HCT116 (cell line): ENCODE measurements around the gene CCER1. TPM values are rescaled to one million over a fixed set of nuclear protein-coding genes. Genes with fewer than 3 reads are reported as not detected.

Experiments
- ATAC-seq: fragments of 200-7000 bp; cut with Tn5 transposase; 2 replicates; pipeline ENCODE4 v1.9.1; 2020; ENCODE audit warnings: mild to moderate bottlenecking, moderate library complexity
- BruUV-seq: library from RNA; stranded (reverse); fragments of 400-500 nt; replicated peaks from 2 replicates; lab custom pipeline; 2021; lab: Mats Ljungman, UMichigan
- CTCF ChIA-PET: fragments of 300-600 bp; sonication (Branson Sonifier 250); formaldehyde crosslinking; loops from one replicate; lab custom pipeline; 2021; ENCODE audit warnings: antibody characterized with exemption; lab: Charles Lee
- POLR2A ChIA-PET: fragments of 300-600, 350-600 bp; sonication (Branson Sonifier 250); formaldehyde crosslinking; loops from one replicate; lab custom pipeline; 2021; ENCODE audit warnings: antibody characterized with exemption; lab: Charles Lee
- RAD21 ChIA-PET, 2 experiments: fragments of 300-600 bp; sonication (Branson Sonifier 250); formaldehyde crosslinking; loops; one replicate each; lab custom pipeline; 2023; ENCODE audit warnings: low total read pairs in 2 of 2; ENCODE audit not compliant: uncharacterized antibody in 2 of 2, unreplicated experiment in 2 of 2, low non-redundant PET in 1 of 2; lab: Charles Lee
- DNase-seq: peaks from one replicate; pipeline ENCODE4 v3.0.0-alpha.2; 2010; ENCODE audit warnings: low read depth, low spot score
- H2AFZ ChIP-seq: fragments of 200-600 bp; shearing (Covaris generic), sonication (generic); 2 replicates; pipeline ENCODE4 v1.6.1; 2017; ENCODE audit warnings: low read depth, mixed run types, mixed read lengths, antibody characterized with exemption, low read length; ENCODE audit not compliant: poor library complexity, severe bottlenecking
- H3K27ac ChIP-seq: 2 replicates; pipeline ENCODE4 v1.5.1; 2012; ENCODE audit warnings: low read depth, low read length
- H3K27me3 ChIP-seq: fragments of 200-600 bp; sonication (generic); 2 replicates; pipeline ENCODE4 v1.6.1; 2016; ENCODE audit warnings: mixed run types, low read length, mixed read lengths; ENCODE audit not compliant: insufficient read depth
- H3K36me3 ChIP-seq, 2 experiments: fragments of 200-500 bp in 1 of 2; fragments of 200-600 bp in 1 of 2; sonication (Bioruptor generic) in 1 of 2; sonication (generic) in 1 of 2; 2 replicates each; pipeline versions ENCODE4 v1.5.1 to v1.6.1; 2014 to 2016; ENCODE audit warnings: low read length in 2 of 2, inconsistent platforms in 1 of 2, mixed read lengths in 1 of 2, mixed run types in 1 of 2; ENCODE audit not compliant: insufficient read depth in 2 of 2, control insufficient read depth in 1 of 2
- H3K4me1 ChIP-seq, 2 experiments: fragments of 200-600 bp in 1 of 2; sonication (generic) in 1 of 2; 2 replicates each; pipeline versions ENCODE4 v1.5.1 to v1.6.1; 2012 to 2017; ENCODE audit warnings: low read length in 2 of 2, inconsistent platforms in 1 of 2, mild to moderate bottlenecking in 1 of 2, mixed read lengths in 1 of 2, mixed run types in 1 of 2, moderate library complexity in 1 of 2; ENCODE audit not compliant: insufficient read depth in 2 of 2, control insufficient read depth in 1 of 2
- H3K4me2 ChIP-seq: fragments of 200-600 bp; sonication (generic); 2 replicates; pipeline ENCODE4 v1.6.1; 2017; ENCODE audit warnings: mixed run types, low read length, mixed read lengths
- H3K4me3 ChIP-seq, 2 experiments: fragments of 200-600 bp in 1 of 2; sonication (generic) in 1 of 2; replicated peaks in 1 of 2; 2 replicates each; pipeline ENCODE4 v1.5.1; 2011 to 2016; ENCODE audit warnings: low read length in 2 of 2, control low read depth in 1 of 2, low read depth in 1 of 2, mild to moderate bottlenecking in 1 of 2, mixed read lengths in 1 of 2, mixed run types in 1 of 2
- H3K79me2 ChIP-seq: fragments of 200-600 bp; sonication (generic); 2 replicates; pipeline ENCODE4 v1.6.1; 2017; ENCODE audit warnings: mild to moderate bottlenecking, mixed run types, low read length, moderate library complexity, mixed read lengths; ENCODE audit not compliant: insufficient read depth
- H3K9ac ChIP-seq: fragments of 200-600 bp; sonication (generic); 2 replicates; pipeline ENCODE4 v1.6.1; 2016; ENCODE audit warnings: low read length, mixed read lengths
- H3K9me2 ChIP-seq: fragments of 200-600 bp; sonication (generic), shearing (Covaris generic); 2 replicates; pipeline ENCODE4 v1.6.1; 2017; ENCODE audit warnings: mixed run types, mild to moderate bottlenecking, moderate library complexity; ENCODE audit not compliant: insufficient read depth
- H3K9me3 ChIP-seq, 2 experiments: fragments of 200-500 bp in 1 of 2; fragments of 200-600 bp in 1 of 2; sonication (Bioruptor generic) in 1 of 2; sonication (generic) in 1 of 2; 2 replicates each; pipeline ENCODE4 v1.6.1; 2014 to 2017; ENCODE audit warnings: low read length in 2 of 2, mixed read lengths in 2 of 2, inconsistent platforms in 1 of 2, low read depth in 1 of 2, mild to moderate bottlenecking in 1 of 2, mixed run types in 1 of 2, moderate library complexity in 1 of 2; ENCODE audit not compliant: control insufficient read depth in 1 of 2, insufficient read depth in 1 of 2
- H4K20me1 ChIP-seq: fragments of 200-600 bp; sonication (generic), shearing (Covaris generic); 2 replicates; pipeline ENCODE4 v1.6.1; 2017; ENCODE audit warnings: mixed run types, mild to moderate bottlenecking, moderate library complexity; ENCODE audit not compliant: insufficient read depth
- CEBPB ChIP-seq: IDR thresholded peaks from 2 replicates; pipeline ENCODE4 v1.6.1; 2012; ENCODE audit warnings: low read depth
- EGR1 ChIP-seq: IDR thresholded peaks from 2 replicates; pipeline ENCODE4 v1.6.1; 2012; ENCODE audit warnings: low read depth
- ELF1 ChIP-seq: IDR thresholded peaks from 2 replicates; pipeline ENCODE4 v1.6.1; 2012; ENCODE audit warnings: low read depth, borderline replicate concordance
- EZH2 ChIP-seq: fragments of 200-600 bp; sonication (generic); IDR thresholded peaks from 2 replicates; pipeline ENCODE4 v1.6.1; 2017; ENCODE audit warnings: antibody characterized with exemption, mixed run types
- MAX ChIP-seq: IDR thresholded peaks from 2 replicates; pipeline ENCODE4 v1.6.1; 2012
- POLR2A ChIP-seq: IDR thresholded peaks from 2 replicates; pipeline ENCODE4 v1.7.0; 2011; ENCODE audit warnings: borderline replicate concordance; ENCODE audit not compliant: insufficient read depth, insufficient read length; ENCODE audit errors: extremely low read depth
- RAD21 ChIP-seq: IDR thresholded peaks from 2 replicates; pipeline ENCODE4 v1.6.1; 2012; ENCODE audit warnings: low read depth, mild to moderate bottlenecking
- REST ChIP-seq: IDR thresholded peaks from 2 replicates; pipeline ENCODE4 v1.6.1; 2012; ENCODE audit warnings: low read depth
- SIN3A ChIP-seq: IDR thresholded peaks from 2 replicates; pipeline ENCODE4 v1.6.1; 2012; ENCODE audit warnings: low read depth
- SP1 ChIP-seq: IDR thresholded peaks from 2 replicates; pipeline ENCODE4 v1.6.1; 2012; ENCODE audit warnings: low read depth
- TCF7L2 ChIP-seq: IDR thresholded peaks from 2 replicates; pipeline ENCODE4 v1.7.0; 2011; ENCODE audit warnings: borderline replicate concordance, inconsistent platforms; ENCODE audit not compliant: insufficient read depth, insufficient read length; ENCODE audit errors: extremely low read depth
- YY1 ChIP-seq: IDR thresholded peaks from 2 replicates; pipeline ENCODE4 v1.6.1; 2011; ENCODE audit warnings: low read length, low read depth, moderate library complexity, mild to moderate bottlenecking; ENCODE audit not compliant: insufficient replicate concordance; ENCODE audit errors: extremely low read depth
- ZFX ChIP-seq: fragments of 450-650 bp; IDR thresholded peaks from 2 replicates; pipeline ENCODE4 v1.6.1; 2017
- intact Hi-C: fragments of 100-400 bp; cut with micrococcal nuclease; formaldehyde crosslinking; loops from 2 replicates; pipeline ENCODE4 v1.10.0; 2022
- total RNA-seq: library from RNA; stranded (reverse); gene quantifications from one replicate; pipeline ENCODE4 v1.2.1, GENCODE V29; 2021; ENCODE audit not compliant: unreplicated experiment
- TF ChIP-seq, protein P1 (sequence below): IDR thresholded peaks from 2 replicates; pipeline ENCODE4 v1.6.1; 2012
- TF ChIP-seq, protein P2 (sequence below), 3 experiments: fragments of 200-600 bp in 1 of 3; sonication (generic) in 1 of 3; IDR thresholded peaks in 2 of 3; conservative IDR thresholded peaks in 1 of 3; 2 replicates each; pipeline ENCODE4 v1.5.1; 2012 to 2017; ENCODE audit warnings: low read depth in 2 of 3, low read length in 2 of 3, antibody characterized with exemption in 1 of 3, borderline replicate concordance in 1 of 3, control low read depth in 1 of 3, mild to moderate bottlenecking in 1 of 3, mixed read lengths in 1 of 3, mixed run types in 1 of 3, moderate library complexity in 1 of 3; ENCODE audit not compliant: insufficient read depth in 1 of 3

Gene CCER1
- total RNA-seq, 1 experiment from 2014 or later = not detected

- Histone ChIP-seq H3K4me3 (no peak overlapping the region), H3K9me2 (no peaks in the 10 kb centered on the region), H3K27me3 (no peaks in the 10 kb centered on the region), H3K27ac (no peak overlapping the region), H3K79me2 (no peaks in the 10 kb centered on the region), H3K9ac (no peak overlapping the region), H3K4me1 (no peaks in the 10 kb centered on the region), H3K4me2 (no peak overlapping the region), H2AFZ (no peak overlapping the region), H4K20me1 (no peaks in the 10 kb centered on the region), H3K9me3 (no peaks in the 10 kb centered on the region), H3K36me3 (no peaks in the 10 kb centered on the region)
- TF ChIP-seq SIN3A (no peak), POLR2A (no peak), YY1 (no peak), ZFX (no peak), EGR1 (no peak), RAD21 (no peak)
- TF ChIP-seq, protein P1, sequence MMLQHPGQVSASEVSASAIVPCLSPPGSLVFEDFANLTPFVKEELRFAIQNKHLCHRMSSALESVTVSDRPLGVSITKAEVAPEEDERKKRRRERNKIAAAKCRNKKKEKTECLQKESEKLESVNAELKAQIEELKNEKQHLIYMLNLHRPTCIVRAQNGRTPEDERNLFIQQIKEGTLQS = no peak
- ChIA-PET POLR2A (no interaction called here), RAD21 (no interaction called here), CTCF (no interaction called here)
- ATAC-seq (no peak), DNase-seq (no peak)
- intact Hi-C loops = no loop called here
- BruUV-seq = no TSS peak
Observed at GRCh38 chr12:90916516-90916915, 38.5 kb downstream of the CCER1 start.

- no peaks in the 10 kb centered on the region for H3K4me1 ChIP-seq
- BruUV-seq = no TSS peak
- TF ChIP-seq SP1 (no peak), EGR1 (no peak), MAX (no peak), EZH2 (no peak), REST (no peak), TCF7L2 (no peak), SIN3A (no peak), CEBPB (no peak), ELF1 (no peak), RAD21 (no peak)
- TF ChIP-seq, protein P1 = no peak
- TF ChIP-seq, protein P2, sequence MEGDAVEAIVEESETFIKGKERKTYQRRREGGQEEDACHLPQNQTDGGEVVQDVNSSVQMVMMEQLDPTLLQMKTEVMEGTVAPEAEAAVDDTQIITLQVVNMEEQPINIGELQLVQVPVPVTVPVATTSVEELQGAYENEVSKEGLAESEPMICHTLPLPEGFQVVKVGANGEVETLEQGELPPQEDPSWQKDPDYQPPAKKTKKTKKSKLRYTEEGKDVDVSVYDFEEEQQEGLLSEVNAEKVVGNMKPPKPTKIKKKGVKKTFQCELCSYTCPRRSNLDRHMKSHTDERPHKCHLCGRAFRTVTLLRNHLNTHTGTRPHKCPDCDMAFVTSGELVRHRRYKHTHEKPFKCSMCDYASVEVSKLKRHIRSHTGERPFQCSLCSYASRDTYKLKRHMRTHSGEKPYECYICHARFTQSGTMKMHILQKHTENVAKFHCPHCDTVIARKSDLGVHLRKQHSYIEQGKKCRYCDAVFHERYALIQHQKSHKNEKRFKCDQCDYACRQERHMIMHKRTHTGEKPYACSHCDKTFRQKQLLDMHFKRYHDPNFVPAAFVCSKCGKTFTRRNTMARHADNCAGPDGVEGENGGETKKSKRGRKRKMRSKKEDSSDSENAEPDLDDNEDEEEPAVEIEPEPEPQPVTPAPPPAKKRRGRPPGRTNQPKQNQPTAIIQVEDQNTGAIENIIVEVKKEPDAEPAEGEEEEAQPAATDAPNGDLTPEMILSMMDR (IDR thresholded peaks at IDR 0.05 in 2 of 3, conservative IDR thresholded peaks at IDR 0.05 in 1 of 3; ENCODE audit: borderline replicate concordance in 1 of 3, insufficient read depth in 1 of 3, low read depth in 2 of 3, low read length in 2 of 3) = no peak
Observed at GRCh38 chr12:90915353-90915752, 39.6 kb downstream of the CCER1 start.

More at GRCh38 chr12:90915353-90915752, 39.6 kb downstream of the CCER1 start:
- H3K9ac ChIP-seq = no peak overlapping the region
- no peak overlapping the region for H3K4me3 ChIP-seq
- POLR2A ChIA-PET = no interaction called here
- H2AFZ ChIP-seq = no peak overlapping the region
- RAD21 ChIA-PET = no interaction called here
- H3K79me2 ChIP-seq = no peaks in the 10 kb centered on the region
- CTCF ChIA-PET = no interaction called here
- no peaks in the 10 kb centered on the region for H3K27me3 ChIP-seq
- no peak overlapping the region for H3K27ac ChIP-seq
- DNase-seq (no peak), ATAC-seq (no peak)
- no peaks in the 10 kb centered on the region for H3K36me3 ChIP-seq
- no peaks in the 10 kb centered on the region for H3K9me3 ChIP-seq
- H3K4me2 ChIP-seq = no peak overlapping the region
- H4K20me1 ChIP-seq = no peaks in the 10 kb centered on the region
- no peaks in the 10 kb centered on the region for H3K9me2 ChIP-seq
- intact Hi-C loops = no loop called here
